Tibial nerve (tissue), 3 donors: ENCODE measurements around the gene MTSS2.

Experiments
- CTCF ChIP-seq, 5 experiments: fragments of 200-600 bp in 3 of 5; fragments of 450-650 bp in 2 of 5; sonication (generic) in 3 of 5; IDR thresholded peaks; one replicate each; pipeline ENCODE4 v1.5.1; 2016 to 2019; ENCODE audit warnings: antibody characterized with exemption in 5 of 5, mild to moderate bottlenecking in 3 of 5, moderate library complexity in 2 of 5
- POLR2A ChIP-seq, 2 donors: fragments of 450-650 bp; IDR thresholded peaks; one replicate each; pipeline ENCODE4 v1.6.1; 2017; ENCODE audit warnings: antibody characterized with exemption in 2 of 2, mild to moderate bottlenecking in 2 of 2, moderate library complexity in 2 of 2

GRCh38 chr16:70687671-70688245 lies 1.9 kb upstream of the MTSS2 start:
- TF ChIP-seq CTCF (IDR thresholded peaks at IDR 0.05) (no peak), POLR2A (IDR thresholded peaks at IDR 0.05) (no peak)
